Embryonic facial prominence (tissue), 1 donor: ENCODE measurements around the gene METTL8.
"Not testable (repeated sequence)": the region's sequence is repeated elsewhere in the genome, so short reads cannot be mapped to it uniquely, and the experiment has no call there.

ENCODE experiments used
- DNase-seq: peaks from one replicate; pipeline ENCODE4 v3.0.0-alpha.2; 2016; ENCODE audit errors: extremely low spot score

The METTL8 gene

DNA sequence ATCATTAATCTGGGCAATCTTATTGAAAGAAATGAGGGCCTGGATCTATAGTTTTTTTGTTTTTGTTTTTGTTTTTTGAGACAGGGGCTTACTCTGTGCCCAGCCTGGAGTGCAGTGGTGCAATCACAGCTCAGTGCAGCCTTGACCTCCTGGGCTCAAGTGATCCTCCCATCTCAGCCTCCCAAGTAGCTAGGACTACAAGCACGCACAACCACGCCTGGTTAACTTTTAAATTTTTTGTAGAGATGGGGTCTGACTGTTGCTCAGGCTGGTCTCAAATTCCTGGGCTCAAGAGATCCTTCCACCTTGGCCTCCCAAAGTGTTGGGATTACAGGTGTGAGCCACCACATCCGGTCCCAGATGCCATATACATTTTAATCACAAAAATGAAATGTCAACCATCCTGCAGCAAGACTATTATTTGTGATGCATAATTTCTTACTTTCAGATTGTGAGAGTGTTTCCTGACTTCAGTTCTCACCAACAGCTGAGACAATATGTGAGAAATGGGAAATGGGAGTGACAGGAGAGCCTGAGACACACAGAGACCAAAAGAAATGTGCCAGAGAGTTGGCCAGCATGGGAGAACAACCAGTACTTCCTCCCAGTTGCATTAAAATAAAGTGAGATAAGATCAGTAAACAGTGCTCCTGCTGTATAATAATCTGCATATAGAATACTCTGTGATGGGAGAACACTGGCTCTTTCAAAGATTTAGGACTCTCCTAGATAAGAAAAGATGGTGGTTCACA lies 87.6 kb downstream of the METTL8 start:
- DNase-seq = no peak

DNA sequence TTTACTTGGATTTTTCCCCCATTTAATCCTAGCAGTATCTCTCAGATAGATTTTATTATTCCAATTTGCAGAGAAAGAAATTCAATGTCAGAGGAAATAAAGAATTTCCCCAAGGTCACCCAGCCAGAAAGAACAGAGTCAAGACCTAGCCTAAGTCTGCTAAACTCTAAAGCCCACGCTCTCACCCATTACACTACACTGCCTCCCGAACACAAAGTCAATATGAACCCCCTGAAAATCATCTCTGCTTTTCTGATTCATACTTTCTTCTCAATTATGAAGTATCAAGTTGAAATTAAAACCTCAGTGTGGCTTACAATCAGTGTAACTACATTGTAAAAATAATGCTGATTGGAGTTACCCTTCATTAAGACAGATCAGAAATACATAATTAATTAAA lies 89.6 kb downstream of the METTL8 start:
- DNase-seq = no peak

DNA sequence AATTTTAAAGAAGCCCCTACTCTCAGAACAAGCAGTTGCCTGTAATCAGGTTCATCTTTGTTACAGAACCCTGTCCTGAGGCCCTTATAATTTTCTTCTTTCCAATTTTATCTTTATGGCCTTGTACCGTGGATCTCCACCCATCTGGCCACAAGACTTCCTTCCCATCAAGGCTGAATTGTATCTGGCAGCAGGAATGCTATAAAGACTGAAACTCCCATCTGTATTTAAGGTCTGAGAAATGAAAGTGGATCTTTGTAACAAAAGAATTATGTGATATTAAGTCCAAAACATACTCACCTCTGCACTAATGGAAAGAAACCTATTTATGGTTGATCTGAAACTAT lies 91.8 kb downstream of the METTL8 start:
- DNase-seq = no peak

DNA sequence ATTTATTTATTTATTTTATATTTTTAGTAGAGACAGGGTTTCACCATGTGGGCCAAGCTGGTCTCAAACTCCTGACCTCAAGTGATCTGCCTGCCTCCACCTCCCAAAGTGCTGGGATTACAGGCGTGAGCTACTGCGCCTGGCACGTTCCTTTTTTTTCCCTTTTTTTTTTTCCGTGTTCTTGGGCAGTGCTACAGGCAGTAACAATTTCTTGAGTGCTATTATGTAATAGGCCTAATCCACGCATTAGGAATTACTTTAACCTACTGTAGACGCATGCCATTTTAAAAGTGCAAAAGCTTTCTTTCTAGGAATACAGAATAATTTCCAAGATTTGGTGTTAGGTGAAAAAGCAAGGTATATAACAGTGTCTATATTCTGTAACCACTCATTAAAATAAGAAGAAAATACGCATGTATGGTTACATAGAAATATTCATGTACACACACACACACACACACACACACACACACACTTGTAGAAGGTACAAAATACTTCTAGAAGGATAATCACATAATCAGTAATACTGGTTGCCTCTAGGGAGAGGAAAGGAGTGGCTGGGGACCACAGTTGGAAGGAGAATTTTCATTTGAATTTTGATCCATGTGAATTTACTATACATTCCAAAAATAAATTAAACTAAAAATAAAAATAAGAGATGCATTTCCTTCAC lies 92.3 kb downstream of the METTL8 start:
- no peak for DNase-seq

DNA sequence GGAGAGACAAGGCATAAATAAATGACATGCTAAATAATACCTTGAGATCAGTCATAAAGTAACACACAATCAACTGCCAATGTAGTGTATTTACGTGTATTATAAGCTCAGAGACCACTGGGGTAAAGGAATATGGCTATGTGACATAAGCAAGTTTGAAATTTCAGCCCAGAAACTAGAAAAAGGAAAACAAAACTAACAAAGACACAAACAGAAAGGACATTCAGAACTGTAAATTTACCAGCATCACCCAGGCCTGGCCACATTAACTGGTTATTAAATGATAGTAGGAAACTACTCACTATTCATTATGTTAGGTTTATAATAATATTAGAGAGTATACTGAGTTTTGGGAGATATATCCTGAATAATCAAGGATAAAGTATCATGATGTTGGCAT lies 98.8 kb downstream of the METTL8 start:
- no peak for DNase-seq

DNA sequence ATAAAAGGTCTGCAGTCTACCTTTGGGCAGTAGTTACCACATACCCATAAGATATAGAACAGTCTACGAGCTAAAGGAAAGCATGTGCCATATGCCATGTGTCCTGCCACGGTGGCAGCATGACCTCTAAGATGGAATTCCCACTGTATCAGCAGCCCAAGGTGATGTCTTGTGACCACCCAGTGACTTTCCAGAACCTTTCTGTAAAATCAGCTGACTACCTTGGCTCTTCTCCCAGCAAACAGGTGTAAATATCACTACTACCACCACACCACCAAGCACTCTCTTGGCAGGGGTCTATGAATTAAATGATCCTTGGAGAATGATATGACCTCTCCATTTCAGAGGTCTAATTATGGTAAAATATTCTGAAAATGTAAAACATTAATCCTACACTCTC lies 99.6 kb downstream of the METTL8 start:
- no peak for DNase-seq

DNA sequence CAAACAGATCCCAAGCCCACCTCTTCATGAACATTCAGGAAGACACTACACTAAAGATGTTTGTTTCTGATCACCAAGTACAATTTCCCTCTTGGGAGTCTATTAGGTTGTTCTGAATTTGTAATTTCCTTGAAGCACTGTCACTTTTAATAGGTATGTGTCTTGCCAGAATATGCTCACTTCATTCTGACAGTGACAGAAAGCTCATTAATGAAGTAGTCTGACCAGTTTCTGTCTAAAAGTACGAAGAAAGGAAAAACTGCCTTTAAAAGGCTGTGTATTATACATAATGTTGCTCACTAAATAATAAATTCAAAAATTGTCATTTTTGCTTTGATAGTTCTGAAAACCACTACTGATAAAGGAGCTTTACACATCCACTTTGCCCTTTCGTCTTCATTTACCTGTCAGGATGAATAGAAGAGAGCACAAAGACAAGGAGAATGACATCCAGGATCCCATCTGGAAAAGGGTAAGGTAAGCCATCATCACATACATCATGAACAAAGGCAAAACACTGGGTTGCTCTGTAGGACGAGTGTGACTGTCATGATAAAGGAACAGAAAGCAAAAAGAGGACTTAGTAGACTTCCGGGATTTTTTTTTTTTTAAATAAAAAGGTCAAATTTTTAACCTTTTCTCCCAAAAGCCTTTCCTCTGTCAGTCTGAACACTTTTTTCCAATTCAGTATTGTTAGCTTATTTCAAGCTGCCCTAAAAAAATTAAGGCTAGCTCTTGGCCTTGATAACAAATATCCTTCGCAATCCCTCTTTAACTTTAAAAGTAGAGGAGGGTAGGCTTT lies 103.4 kb downstream of the METTL8 start:
- DNase-seq = no peak

DNA sequence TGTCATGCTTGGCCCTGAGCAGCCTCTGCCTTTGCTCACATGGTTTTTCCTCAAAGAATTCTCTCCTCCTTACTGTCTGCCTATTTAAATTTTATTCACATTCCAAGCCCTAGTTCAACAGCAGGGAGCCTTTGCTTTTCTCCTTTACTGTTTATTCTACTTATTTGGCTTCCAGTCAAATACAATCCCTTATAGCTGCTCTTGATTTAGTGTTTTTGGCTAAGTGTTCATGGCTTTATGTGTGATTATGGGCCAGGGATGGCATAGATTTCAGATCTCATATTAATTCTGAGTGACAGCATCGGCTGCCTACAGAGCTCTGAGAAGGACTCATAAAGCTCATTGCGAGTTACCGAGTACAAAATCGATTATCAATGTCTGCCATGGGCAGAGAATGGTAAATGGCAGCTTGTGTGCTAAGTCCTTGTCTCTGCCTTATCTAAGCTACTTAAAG lies 106.7 kb downstream of the METTL8 start:
- DNase-seq = no peak

DNA sequence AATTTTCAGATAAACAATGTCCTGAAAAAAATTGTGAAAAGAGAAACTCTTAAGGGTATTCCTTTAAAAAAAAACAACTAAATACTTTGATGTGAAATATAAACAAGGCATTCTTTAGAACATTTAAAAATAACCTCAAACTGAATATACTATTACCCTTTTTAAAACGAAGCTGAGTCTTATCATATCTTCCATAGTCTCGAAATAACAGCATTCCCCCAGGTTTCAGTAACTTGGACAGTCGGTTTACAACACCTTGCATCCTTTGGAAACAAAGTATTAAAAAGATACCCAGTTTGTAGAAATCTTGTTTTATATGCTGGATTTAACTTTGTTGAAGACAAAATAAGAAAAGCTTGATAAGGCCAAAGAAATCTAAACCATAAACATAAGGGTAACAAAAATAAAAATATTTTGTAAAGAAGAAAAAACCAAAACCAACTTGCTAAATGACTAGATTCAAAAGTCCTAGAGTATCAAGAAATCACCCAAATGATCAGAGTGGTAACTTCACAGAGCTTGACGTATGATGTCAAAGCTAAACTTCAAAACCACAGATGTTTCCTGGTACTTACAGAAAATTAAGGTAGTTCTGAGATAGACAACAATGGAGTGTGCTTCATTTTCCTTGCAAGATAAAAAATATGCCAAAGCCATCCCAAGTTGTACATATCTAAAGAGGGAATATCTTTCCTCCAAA lies 107.8 kb downstream of the METTL8 start:
- DNase-seq = no peak

DNA sequence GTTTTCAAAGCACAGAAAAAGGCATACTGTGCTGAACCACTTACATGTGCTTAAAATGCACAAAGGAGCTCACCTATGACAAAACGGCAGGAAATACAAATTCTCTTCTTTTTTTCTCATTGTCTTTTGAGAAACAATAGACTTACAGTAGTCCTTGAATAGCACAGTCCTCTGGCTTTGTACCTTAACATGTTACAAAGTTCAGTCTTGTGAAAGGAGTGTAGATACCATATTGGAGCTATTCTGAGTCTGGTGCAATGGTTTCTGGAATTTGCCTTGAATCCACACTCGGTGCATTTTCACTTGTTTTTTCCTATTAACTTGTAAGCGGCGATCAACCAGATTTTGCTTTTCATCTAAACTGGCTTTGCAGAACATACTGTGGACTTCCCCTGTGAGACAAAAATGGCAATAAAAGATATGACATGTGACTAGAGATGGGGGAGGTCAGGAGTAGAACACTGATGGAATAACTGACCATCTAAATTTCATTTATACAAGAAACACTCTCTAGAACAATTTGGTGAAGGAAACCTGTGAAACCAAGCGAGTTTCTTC lies 109.7 kb downstream of the METTL8 start:
- no peak for DNase-seq

DNA sequence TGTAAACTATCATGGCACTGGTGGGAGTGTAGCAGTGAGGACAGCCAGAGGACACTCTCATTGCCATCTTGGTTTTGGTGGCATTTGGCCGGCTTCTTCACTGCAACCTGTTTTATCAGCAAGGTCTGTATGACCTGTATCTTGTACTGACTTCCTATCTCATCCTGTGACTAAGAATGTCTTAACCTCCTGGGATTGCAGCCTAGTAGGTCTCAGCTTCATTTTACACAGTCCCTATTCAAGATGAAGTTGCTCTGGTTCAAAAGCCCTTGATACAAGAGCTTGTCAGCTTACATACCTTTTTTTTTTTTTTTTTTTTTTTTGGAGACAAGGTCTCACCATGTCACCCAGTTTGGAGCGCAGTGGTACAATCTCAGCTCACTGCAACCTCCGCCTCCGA lies 110.9 kb downstream of the METTL8 start:
- DNase-seq = no peak

DNA sequence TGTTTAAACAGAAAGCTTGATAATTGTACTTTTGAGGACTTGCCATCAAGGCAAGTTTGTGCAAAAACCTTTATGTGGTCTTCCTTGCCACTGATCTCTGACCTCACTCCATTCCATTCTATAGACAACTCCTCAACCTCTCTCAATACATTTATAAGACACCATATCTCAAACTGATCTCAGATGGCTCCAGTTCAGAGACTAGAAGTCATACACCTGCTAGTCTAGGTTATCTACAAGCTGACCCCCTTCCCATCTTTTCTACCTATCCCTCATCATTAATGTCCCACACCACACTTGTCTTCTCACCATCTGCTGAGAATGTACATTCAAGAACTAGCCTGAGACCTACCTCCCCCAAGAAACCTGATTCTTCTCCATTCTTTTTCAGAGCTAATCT lies 113.1 kb downstream of the METTL8 start:
- no peak for DNase-seq

DNA sequence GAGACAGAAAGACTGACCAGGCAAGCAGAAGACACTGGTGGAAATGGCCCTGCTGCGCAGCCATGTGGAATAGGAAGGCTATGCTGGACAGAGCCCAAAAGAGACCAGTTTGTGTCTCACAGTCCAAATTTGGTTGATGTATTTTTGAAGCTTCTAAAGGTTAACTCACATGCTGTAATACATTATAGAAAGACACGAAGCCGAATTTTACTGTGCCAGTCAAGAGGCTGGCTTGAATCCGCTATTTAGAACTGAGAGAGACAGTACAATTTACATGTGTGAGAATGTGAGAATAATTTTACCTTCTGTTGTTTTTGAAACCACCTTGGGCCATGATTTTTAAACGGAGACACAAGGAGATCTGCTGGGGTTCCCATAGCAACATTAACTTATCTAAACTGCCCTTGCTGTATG lies 113.6 kb downstream of the METTL8 start:
- DNase-seq = no peak

DNA sequence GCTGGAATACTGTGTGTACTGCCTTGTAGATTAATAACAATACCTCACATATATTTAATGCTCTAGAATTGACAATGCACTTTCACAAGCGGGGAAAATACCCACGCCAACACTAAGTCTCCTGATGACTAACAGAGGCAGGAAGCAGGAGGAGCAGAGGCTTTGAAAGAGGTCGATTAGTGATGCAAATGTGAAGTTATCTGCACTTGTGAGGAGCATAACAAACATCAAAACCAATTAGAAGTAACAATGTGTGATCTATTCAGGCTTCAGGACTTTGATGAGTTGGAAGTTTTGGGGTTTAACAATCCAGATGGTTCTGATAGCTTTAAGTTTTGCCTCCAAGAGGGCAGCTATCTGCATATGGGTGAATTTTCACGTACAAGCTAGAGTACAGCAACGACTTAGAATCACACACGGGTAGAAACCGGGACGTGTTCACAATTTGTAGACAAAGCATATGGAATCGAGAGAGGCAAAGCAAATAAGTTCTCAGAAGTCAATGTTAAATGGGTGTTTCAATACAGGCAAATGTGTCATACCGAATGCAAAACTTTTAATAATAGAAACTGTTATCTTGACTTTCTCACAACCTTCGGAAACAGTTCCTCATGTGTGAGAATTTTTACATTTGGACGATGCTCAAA lies 114.5 kb downstream of the METTL8 start:
- DNase-seq = no peak

DNA sequence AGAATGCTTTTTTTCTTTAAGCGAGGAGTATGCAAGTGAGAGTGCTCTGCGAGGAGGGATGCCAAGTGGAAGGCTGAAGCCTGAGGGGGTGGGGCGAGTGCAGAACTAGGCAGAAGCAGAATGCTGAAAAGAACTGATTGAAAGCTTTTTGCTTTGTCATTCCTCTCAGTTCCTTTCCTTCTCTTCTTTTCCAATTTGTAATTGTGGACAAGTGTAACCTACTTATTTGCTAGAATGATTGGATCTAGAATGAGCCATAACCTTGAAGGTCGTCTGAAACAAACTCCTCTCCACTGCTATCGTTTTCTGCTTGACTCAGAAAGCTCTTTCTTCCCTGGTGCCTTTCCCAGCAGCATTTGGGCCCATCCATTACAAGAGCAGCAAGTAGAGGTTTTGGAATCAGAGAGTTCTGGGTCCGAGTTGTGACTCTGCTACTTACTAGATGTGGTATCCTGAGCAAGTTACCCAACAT lies 115.3 kb downstream of the METTL8 start:
- DNase-seq = no peak

DNA sequence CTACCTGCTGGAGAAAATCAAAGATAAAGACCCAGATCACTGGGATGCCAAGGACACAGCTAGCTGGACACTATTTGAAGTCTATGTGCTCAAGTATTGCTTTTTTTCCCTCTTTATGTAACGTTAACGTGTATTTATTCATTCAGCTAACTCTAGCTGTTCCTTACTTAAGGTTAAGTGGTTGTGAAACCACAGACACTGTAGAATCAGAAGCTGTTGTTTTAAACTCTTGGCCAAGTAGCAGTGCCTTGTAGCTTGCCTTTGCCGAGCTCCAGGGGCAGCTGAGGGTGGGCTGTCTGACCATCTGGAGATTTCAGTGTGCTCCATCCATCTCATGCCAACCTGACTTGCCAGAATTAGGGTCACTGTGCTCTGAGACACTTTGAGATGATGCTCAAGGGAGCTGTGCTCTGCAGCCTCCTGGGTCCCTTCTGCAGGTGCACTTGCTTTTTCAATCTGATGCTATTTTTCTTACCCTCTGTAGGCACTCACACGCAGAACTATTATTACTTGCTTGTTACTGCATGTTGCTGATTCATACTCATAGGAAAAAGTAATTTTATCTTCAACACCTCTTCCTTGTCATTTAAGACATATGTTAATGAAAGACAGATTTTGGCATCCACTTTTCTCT lies 116.2 kb downstream of the METTL8 start:
- no peak for DNase-seq

DNA sequence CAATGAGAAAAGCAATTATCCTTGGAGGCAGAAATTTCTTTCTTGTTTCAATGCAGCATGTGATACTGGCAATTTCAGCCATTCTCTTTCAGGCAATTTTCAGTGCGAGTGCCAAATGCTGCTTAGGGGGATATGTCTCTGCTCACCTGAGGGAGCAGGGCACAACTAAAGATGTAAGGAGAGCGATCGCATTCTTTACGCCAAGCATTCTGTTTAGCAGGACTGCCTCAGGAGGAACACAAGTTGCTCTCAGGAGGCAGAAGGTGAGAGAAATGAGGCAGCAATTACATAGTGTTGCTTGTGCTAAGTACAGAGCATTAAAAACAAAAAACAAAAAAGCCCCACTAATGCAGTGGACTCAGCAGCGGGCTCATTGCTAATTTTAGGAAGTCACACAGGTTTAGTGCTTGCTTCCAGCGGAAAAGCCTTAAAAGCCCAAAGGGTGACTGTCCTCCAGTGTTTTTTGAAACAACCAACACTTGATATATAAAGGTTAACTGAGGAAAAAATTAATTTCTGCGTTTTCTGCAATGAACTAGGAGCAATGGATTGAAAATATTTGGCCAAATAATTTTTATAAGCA lies 116.9 kb downstream of the METTL8 start:
- DNase-seq = no peak

DNA sequence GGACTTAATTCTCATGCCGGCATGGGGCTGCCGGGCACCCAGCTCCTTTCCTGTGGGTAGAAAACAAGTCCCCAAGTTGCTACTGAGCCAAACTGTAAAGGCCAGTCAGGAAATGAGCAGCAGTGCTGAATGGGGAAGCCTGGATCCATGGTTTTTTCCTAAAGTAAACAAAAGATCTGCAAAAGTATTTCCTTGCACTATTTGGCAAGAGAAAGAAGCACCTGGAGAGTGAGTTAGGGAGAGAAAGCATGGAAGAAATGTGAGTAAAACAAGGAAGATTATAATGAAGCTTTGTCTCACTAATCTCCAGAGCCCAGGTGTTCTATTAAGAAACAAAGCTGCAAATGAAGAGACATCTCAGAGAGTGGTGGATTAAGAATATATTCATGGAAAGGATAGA lies 117.6 kb downstream of the METTL8 start:
- DNase-seq = no peak

DNA sequence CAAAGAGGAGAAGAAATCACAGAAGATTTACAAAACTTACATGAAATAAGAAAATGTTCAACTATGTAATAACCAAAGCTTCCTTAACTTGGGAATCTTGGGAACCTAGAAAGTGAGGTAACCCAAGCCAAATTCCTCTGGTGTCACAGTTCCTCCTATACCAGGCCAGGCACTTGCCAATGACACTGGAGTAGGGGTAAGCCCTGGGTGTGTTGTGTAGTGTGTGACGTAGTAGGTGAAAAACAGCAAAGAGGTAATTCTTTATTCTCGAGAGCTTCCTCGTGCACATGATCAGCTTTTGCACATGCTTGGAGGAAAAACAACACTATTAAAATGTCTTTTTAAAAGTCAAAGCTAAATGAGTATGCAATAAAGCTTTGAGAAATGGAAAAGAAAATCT lies 118.0 kb downstream of the METTL8 start:
- no peak for DNase-seq

DNA sequence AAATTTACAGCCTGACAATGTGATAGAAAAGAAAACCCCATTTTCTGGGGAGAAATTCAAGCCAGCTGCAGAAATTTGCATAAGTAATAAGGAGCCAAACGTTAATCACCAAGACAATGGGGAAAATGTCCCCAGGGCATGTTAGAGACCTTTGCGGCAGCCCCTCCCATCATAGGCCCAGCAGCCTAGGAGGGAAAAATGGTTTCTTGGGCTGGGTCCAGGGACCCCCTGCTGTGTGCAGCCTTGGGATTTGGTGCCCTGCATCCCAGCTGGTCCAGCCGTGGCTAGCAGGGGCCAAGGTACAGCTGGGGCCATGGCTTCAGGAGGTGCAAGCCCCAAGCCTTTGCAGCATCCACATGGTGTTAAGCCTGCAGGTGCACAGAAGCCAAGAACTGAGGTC lies 121.6 kb downstream of the METTL8 start:
- DNase-seq = not testable (repeated sequence)
